WI38 (cell line): Measurements from ENCODE around the gene FH.

ENCODE experiments used
- H3K4me3 ChIP-seq: 2 replicates; pipeline ENCODE4 v1.5.1; 2011; ENCODE audit warnings: low read depth, mild to moderate bottlenecking, control low read depth, low read length
- TF ChIP-seq, protein P1 (sequence below): IDR thresholded peaks from 2 replicates; pipeline ENCODE4 v1.5.1; 2012; ENCODE audit warnings: low read depth, mild to moderate bottlenecking, control low read depth, low read length

Gene FH

DNA sequence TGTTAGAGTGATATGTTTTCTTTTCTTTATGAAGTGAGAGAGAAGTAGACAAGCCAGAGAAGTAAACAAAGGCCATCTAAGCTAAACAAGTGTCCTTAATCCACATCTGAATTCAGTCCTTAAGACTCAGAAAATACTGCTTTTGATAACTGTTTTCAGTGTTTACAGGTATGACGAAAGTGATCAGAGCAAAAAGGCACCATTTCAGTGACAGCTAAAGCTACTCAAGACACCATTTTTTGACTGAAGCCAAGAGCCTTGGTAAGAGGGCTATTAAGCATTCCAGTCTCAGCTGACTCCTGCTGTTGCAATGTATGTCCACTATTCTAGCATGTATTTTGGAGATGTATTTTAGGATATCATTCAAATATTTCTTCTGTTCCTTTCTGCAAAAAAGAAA, 16.7 kb upstream of the FH start:
- no peak overlapping the region for H3K4me3 ChIP-seq
- TF ChIP-seq, protein P1, sequence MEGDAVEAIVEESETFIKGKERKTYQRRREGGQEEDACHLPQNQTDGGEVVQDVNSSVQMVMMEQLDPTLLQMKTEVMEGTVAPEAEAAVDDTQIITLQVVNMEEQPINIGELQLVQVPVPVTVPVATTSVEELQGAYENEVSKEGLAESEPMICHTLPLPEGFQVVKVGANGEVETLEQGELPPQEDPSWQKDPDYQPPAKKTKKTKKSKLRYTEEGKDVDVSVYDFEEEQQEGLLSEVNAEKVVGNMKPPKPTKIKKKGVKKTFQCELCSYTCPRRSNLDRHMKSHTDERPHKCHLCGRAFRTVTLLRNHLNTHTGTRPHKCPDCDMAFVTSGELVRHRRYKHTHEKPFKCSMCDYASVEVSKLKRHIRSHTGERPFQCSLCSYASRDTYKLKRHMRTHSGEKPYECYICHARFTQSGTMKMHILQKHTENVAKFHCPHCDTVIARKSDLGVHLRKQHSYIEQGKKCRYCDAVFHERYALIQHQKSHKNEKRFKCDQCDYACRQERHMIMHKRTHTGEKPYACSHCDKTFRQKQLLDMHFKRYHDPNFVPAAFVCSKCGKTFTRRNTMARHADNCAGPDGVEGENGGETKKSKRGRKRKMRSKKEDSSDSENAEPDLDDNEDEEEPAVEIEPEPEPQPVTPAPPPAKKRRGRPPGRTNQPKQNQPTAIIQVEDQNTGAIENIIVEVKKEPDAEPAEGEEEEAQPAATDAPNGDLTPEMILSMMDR, result no peak

DNA sequence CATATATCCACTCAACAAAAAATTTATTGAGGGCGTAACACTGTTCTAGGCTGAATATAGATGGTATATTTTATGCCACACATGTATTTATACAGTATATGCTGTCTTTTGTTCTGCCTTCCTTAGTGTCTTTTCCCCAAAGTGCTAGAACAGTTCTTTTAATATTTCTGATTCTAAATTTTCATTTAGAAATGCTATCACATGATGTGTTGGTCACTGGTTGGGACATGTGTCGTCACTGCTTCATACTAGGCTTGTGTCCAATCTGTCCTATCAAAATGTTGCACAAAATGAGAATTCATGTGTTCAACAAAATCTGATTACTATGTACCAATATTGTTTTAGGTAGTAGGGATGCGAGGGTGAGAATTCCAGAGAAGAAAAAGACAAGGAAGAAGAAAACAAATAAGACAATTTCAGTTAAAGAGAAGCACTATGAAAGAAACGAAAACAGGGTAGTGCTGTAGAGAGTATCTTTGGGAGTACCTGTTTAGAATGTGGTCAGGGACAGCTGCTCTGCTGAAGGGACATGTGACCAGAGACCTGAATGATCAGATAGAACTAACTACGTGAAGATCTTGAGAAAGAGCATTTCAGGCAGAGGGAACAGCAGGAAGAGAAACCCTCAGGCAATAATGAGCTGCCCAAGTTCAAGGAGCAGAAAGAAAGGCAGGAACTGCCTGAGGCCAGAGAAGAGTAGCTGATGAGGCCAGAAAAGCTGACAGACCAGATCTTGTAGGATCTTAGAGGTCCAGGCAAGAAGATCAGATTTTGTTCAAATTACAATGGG, 14.0 kb upstream of the FH start:
- no peak overlapping the region for H3K4me3 ChIP-seq
- TF ChIP-seq, protein P1, result no peak

GRCh38 chr1:241532864-241533263, 13.3 kb upstream of the FH start:
- TF ChIP-seq, protein P1, result no peak
- no peak overlapping the region for H3K4me3 ChIP-seq

DNA sequence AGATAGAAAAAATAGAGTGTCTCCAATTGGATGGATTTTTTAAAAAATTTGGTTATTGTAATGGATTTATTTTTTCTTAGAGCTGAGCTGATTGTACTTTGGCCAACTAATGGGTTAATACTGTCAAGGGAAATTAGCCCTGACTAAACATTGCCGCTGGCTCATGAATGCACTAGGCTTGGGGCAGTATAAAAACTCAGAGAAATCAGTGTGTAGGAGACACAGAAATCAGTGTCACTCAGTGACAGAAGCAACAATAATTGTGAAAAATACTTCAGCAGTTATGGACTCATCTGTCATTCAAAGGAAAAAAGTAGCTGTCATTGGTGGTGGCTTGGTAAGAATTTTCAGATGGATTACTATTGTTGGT, 12.6 kb upstream of the FH start, which contains the start of gene KMO:
Gene KMO, plus strand, starts transcription at position 217 of the 370 bp plus-strand sequence. Its CDS starts 67 bp downstream, at position 284.
- H3K4me3 ChIP-seq, result peak within 1 kb of the TSS; percentile 68
- TF ChIP-seq, protein P1, result no peak

DNA sequence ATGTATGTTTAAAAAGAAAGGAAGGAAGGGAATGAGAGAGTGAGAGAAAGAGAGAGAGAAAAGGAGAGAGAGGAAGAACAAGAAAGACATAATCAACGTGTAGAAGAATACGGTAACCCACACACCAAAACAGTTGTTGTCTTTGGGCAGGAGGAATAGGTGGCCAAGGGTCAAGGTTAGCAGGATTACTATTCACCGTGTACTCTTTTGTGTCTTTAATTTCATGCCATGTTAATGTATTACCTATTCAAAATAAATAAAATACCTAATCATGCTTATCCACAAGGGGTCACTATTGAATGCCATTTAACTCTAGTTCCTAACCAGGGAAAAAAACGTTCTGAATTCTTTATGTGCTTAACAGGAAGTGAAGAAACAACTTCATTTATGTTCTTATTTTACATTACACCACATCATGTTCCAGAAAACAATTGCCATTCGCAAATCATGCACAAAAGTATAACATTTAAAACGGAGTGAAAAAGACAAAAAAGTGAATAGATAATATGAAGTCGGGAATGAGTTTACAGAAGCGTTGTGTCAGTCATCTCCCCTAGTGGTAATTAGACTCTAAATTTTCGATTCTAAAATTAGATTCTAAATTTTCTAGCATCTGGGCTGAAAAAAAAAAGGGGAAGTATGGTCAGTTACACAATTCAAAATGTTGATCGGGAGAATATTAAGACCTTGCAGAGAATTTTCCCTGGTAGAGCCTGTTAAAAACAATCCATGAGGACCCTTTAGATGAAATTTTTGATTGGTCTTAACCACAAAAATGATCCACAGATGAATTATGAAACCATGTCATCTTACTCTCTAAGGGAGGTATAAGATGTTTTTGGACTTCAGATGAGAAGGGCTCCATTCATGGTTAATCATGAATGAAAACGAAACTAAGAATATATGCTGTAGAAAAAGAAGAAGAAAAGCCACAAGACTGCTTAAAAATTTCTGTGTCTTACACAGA, 11.9 kb upstream of the FH start:
- TF ChIP-seq, protein P1, result peak; percentile 20; the same call in 1 of the 2 replicates

GRCh38 chr1:241527146-241527545, 7.6 kb upstream of the FH start:
- no peak overlapping the region for H3K4me3 ChIP-seq
- TF ChIP-seq, protein P1, result no peak

More for the DNA sequence above, 11.9 kb upstream of the FH start:
- H3K4me3 ChIP-seq, result peak overlapping the region; percentile 68
